SKM-1 treated with dmso at 0.1 percent for 144 hours (cell line): ENCODE data around the gene TRDN.
"Not testable (repeated sequence)": the region's sequence is repeated elsewhere in the genome, so short reads cannot be mapped to it uniquely, and the experiment has no call there.

Experiments used
- DNase-seq: peaks from one replicate; lab custom pipeline; 2025; ENCODE audit not compliant: unreplicated experiment; lab: John Stamatoyannopoulos, UW

Gene TRDN

GRCh38 chr6:123564361-123564760 is 72.4 kb downstream of the TRDN start:
- no peak for DNase-seq

DNA sequence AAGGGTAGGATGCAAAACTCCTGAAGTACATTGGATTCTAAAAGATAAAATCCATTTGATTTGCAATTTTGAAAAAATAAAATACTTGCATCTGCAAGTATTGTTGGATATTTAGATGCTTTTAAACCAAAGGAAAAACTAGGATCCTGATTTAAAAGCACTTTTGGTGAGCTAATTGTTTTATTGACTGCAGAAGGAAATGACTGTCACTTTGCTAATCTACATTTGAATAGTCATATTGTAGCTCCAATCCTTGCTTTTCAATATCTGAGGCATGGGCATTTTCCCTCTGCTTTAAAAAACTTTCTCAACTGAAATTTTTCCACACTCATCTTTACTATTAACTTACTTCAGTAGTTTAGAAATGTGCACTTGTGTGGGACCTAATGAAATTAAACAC is 74.1 kb downstream of the TRDN start:
- DNase-seq, result no peak

- DNase-seq, result no peak
These were observed 74.5 kb downstream of the TRDN start for GRCh38 chr6:123562264-123562663.

- DNase-seq, result not testable (repeated sequence)
These were observed 76.9 kb downstream of the TRDN start for GRCh38 chr6:123559816-123560215.

DNA sequence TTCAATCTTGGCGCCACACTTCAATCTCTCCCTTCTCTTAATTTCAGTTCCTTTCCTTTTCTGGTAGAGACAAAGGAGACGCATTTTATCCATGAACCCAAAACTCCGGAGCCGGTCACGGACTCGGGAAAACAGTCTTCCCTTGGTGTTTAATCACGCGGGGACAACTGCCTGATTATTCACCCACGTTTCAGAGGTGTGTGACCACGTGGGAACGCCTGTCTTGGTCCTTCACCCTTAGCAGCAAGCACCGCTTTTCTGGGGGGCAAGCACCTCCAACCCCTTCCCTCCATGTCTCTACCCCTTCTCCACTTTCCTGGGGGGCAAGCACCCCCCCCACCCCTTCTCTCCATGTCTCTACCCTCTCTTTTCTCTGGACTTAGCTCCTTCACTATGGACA is 79.3 kb downstream of the TRDN start:
- DNase-seq, result not testable (repeated sequence)

GRCh38 chr6:123551939-123552707 is 84.6 kb downstream of the TRDN start:
- no peak for DNase-seq

- no peak for DNase-seq
These were observed 86.6 kb downstream of the TRDN start for GRCh38 chr6:123550052-123550617.

DNA sequence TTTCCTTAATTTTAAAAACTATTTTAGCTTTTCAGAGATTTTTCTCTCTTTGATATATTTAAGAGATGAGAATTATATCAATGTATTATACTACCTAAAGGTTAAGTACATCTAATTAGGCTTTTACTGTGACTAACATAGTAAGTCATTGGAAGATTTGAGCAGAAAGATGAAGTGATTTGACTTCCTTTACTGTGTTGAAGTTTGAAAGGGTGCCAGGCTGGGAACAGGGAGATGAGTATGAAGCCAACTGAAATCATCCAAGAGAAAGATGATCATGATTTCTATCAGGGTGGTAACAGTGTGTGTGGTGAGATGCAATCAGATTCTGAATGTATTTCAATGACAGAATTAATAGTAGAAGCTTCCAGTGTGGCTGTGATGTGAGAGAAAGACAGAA is 87.3 kb downstream of the TRDN start:
- DNase-seq, result no peak

DNA sequence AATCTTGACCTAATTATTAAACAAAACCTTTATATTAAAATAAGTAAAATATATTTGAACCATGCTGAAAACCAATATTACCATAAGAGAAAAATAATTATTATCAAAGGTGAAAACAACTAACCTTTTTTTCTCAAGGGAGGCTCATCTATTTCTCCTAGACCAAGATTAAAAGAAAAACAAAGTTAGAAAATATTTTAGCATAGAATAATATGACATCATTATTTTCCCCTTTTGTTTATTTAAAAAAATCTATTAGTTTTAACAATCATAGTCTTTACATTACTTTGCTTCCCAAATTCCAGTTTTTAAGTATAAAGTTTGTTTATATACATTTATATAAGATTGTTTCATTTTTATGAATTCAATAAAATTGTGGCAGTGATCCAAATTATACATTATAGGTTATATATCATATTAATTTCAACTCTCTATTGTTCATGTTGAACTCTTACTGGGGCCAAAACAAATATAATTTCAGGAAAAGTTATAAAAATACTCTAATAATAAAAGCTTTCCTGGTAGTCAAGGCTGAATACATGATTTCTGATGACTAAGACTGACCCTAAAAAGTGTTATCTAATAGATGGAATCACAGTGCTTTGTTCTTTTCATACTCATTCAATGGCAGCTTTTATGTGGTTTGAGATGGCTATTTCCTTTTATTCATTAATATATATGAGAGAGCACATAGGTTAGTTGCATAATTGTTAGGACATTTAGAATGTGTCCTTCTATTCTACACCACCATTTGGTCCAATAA is 89.4 kb downstream of the TRDN start:
- DNase-seq, result no peak

GRCh38 chr6:123546537-123546936 is 90.2 kb downstream of the TRDN start:
- DNase-seq, result no peak

DNA sequence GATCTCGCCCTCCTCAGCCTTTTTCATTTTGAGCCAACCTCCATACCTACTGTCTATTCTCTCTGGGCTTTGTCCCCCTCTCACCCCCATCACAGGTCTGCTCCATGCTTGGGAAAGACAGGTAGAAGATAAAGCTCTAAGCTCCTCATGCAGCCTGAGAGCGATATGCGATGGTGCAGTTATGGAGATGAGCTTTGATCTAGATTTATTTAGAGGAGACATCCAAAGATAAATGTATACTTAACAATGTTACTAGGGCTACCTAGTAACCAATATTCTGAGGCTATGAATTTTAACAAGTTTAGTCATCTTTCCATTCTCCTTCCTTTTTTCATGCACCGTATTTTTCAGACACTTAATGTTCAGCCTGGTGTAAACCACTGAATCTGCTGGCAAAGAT is 95.3 kb downstream of the TRDN start:
- no peak for DNase-seq

DNA sequence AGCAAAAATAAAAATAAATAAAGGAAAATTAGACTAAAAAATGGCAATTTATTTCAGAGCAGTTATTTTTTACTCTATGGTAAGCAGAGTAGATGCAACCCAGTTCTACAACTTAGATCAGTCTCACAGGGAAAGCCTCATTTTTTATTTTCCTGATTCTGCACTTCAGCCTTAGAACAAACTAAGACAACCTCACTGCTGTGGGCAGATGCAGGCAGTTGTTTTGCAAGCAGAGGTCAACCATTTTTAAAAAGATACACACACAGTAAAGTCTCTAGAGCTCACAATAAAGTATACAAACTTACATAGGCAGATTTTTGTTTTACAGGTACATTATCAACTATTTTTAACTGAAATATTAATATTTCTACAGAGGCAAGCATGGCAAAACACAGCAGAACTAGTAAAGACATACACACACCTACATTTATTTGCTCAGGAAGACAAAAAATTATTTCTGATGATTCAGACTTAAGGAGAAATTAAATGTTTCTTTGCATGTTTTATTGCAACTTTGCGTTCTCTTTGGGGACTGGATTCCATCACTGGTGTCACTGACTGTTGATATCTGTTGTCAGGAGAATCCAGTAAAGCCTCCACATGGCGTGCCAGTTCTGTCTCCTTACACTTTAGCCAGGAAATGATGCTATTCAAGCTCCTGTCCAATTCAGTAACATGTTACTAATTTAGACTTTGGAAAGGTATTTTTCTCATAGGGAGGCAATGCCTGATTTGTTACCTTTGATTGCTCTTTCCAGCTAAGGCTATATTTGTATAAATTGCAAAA is 102.7 kb downstream of the TRDN start:
- DNase-seq, result no peak

DNA sequence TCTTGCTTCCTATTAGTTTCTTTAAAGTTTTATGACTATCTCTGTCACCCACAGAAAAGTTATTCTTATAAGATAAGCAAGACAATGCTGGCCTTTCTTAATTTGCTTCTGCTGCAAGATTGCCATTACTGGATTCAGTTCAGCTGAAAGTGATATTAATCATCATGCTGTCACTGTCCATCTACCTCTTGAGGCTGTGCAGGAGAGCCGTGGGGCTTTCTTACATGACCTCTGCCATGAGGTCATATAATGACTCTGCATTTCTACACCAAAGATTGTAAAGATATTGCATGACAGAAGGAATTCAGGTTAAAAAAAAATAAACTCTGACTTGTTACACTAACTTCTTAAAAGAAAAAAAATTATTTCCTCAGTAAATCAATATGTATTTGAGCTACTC is 106.9 kb downstream of the TRDN start:
- DNase-seq, result no peak

DNA sequence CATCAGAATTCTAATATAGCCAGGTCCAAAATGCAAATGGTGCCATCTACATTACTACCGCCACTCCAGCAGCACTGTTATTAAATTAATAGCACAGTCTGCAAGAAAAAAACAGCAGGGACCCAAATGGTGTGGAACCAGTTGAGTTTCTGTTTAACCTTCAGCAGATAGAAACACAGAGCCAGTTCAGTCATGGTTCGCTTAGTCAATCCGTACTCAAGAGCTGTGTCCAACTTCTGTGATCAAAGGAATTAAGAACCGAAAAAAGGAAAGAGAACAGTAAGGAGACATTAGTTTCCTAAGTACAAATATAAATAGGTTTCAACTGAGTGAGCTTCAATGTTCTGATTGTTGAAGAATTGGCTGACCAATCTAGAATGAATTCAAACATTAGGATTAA is 107.7 kb downstream of the TRDN start:
- no peak for DNase-seq

GRCh38 chr6:123527406-123527805 is 109.3 kb downstream of the TRDN start:
- no peak for DNase-seq

DNA sequence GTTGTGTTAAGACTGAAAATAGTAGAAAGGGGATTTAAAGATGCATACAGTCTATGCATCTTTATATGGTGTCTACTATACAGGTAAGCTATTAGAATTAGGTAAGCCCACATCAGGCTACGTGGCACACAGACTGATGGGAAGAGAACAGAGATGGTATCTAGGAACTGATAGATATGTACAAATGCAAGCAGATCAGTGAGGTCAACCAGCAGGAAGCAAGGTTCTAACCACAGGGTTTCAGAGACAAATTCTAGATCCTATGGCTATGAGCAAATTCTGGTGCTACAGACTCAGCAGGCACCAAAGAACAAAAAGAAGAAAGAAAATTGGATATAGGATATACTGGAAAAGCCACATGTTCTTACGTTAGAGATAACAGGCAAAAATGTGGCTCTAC is 110.6 kb downstream of the TRDN start:
- no peak for DNase-seq

DNA sequence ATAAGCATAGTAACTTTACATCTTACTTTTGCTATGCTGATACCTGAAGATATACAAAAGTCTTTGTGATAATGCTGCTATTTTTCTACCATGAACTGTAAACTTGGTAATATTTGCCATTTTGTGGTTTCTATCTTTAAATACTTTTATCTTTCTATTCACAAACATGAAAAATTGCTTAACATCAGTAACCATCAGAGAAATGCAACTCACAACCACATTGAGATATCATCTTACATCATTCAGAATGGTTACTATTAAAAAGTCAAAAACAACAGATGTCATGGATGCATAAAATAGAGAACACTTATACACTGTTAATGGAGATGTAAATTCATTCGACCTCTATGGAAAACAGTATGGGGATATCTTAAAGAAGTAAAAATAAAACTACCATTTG is 112.0 kb downstream of the TRDN start:
- no peak for DNase-seq

- no peak for DNase-seq
These were observed 116.5 kb downstream of the TRDN start for GRCh38 chr6:123520217-123520616.

- no peak for DNase-seq
These were observed 117.6 kb downstream of the TRDN start for GRCh38 chr6:123519189-123519505.

GRCh38 chr6:123518441-123519188 is 118.1 kb downstream of the TRDN start:
- no peak for DNase-seq

DNA sequence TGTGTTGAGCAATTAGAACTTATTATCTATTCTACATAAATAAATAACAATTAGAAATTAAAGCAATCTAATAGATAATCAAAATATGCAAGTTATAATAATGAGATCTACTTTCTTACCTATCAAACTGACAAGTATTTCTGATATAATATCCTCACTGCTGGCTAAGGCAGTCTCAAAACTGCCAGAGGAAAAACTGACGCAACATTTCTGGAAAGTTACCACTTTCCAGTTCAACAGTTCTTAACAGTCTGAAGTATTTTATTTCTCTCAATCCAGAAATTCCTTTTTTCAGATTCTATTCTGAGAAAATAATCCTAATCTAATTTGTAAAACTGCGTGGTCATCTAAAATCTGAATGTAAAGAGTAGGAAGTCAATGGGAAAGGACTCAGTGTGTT is 121.0 kb downstream of the TRDN start:
- DNase-seq, result no peak
